ENCODE results near the gene DOCK9.

DNA sequence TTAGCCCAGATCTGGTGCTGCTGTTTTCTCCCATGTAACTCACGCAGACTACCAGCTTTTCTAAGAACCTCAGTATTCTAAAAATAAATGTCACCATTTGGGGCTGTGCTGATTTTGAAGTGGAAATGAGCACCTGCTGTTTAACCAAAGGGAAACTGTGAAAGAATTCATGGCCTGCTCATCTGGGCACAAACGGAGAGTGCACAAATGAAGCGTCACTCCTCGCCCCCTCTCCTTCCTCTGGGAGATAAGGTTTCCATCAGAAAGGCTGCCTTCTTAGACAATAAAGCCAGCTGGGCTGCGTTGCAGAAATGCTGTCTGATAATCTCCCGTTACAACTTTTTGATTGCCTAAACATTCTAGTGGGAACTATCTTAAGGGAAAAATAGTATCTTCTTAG is 151.7 kb downstream of the DOCK9 start:
- TF ChIP-seq, protein P1, sequence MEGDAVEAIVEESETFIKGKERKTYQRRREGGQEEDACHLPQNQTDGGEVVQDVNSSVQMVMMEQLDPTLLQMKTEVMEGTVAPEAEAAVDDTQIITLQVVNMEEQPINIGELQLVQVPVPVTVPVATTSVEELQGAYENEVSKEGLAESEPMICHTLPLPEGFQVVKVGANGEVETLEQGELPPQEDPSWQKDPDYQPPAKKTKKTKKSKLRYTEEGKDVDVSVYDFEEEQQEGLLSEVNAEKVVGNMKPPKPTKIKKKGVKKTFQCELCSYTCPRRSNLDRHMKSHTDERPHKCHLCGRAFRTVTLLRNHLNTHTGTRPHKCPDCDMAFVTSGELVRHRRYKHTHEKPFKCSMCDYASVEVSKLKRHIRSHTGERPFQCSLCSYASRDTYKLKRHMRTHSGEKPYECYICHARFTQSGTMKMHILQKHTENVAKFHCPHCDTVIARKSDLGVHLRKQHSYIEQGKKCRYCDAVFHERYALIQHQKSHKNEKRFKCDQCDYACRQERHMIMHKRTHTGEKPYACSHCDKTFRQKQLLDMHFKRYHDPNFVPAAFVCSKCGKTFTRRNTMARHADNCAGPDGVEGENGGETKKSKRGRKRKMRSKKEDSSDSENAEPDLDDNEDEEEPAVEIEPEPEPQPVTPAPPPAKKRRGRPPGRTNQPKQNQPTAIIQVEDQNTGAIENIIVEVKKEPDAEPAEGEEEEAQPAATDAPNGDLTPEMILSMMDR (IDR thresholded peaks at IDR 0.05): no peak
- TF ChIP-seq POLR2A (IDR thresholded peaks at IDR 0.05): no peak

Data from right lobe of liver (tissue), 4 donors.